Cardiac fibroblast (primary cell): ENCODE measurements around the gene SH2B3.
"Not testable (repeated sequence)": the region's sequence is repeated elsewhere in the genome, so short reads cannot be mapped to it uniquely, and the experiment has no call there.

Experiments
- DNase-seq, 2 donors: peaks; one replicate each; pipeline versions ENCODE4 v3.0.0 to v3.0.0-alpha.2; 2010; ENCODE audit warnings: low read depth in 2 of 2
- H3K4me3 ChIP-seq, 2 donors: replicated peaks in 1 of 2; 1 replicate in 1 of 2; 2 replicates in 1 of 2; pipeline ENCODE4 v1.5.1; 2011; ENCODE audit warnings: low read depth in 2 of 2, low read length in 2 of 2, mild to moderate bottlenecking in 2 of 2, moderate library complexity in 1 of 2
- CTCF ChIP-seq: IDR thresholded peaks from one replicate; pipeline ENCODE4 v1.5.1; 2011; ENCODE audit warnings: low read depth, mild to moderate bottlenecking, low read length, inconsistent platforms

Gene SH2B3

GRCh38 chr12:111455448-111456320 is 50.0 kb downstream of the SH2B3 start:
- DNase-seq = peak; percentile 41 to 67
- TF ChIP-seq CTCF = no peak
- no peak overlapping the region for H3K4me3 ChIP-seq

- no peak overlapping the region for H3K4me3 ChIP-seq
- no peak for TF ChIP-seq CTCF
- no peak for DNase-seq
Measured at GRCh38 chr12:111457071-111457470, 51.3 kb downstream of the SH2B3 start.

- H3K4me3 ChIP-seq = no peak overlapping the region
- TF ChIP-seq CTCF = no peak
- DNase-seq = no peak
Measured at GRCh38 chr12:111457577-111457976, 51.9 kb downstream of the SH2B3 start.

- H3K4me3 ChIP-seq = no peak overlapping the region
- no peak for DNase-seq
- no peak for TF ChIP-seq CTCF
Measured at GRCh38 chr12:111458546-111459172, 52.9 kb downstream of the SH2B3 start.

GRCh38 chr12:111460111-111460510 is 54.4 kb downstream of the SH2B3 start:
- not testable (repeated sequence) for H3K4me3 ChIP-seq, DNase-seq

- peak; percentile 37 to 53 for DNase-seq
- no peak overlapping the region for H3K4me3 ChIP-seq
- no peak for TF ChIP-seq CTCF
Measured at GRCh38 chr12:111462210-111462769, 56.6 kb downstream of the SH2B3 start.
